B cell (primary cell): Measurements from ENCODE around the gene GALNT6. TPM values are rescaled to one million over a fixed set of nuclear protein-coding genes. Genes with fewer than 3 reads are reported as not detected.

Source experiments
- ATAC-seq: fragments of 200-7000 bp; cut with Tn5 transposase; one replicate; pipeline ENCODE4 v1.10.0; 2021; ENCODE audit warnings: low read depth, mild to moderate bottlenecking, moderate number of reproducible peaks, moderate library complexity
- CTCF ChIA-PET: fragments of 350-600 bp; sonication (Branson Sonifier 250); formaldehyde crosslinking; loops from one replicate; lab custom pipeline; 2021; ENCODE audit warnings: antibody characterized with exemption, inconsistent platforms; lab: Charles Lee
- POLR2A ChIA-PET: fragments of 350-600 bp; sonication (Branson Sonifier 250); formaldehyde crosslinking; loops from one replicate; lab custom pipeline; 2021; ENCODE audit warnings: antibody characterized with exemption; lab: Charles Lee
- DNase-seq: peaks from one replicate; pipeline ENCODE4 v3.0.0; 2013
- H2AFZ ChIP-seq: 2 replicates; pipeline ENCODE4 v1.6.1; 2012; ENCODE audit warnings: mild to moderate bottlenecking, low read depth, low read length; ENCODE audit not compliant: insufficient read depth, poor library complexity, severe bottlenecking
- H3K27ac ChIP-seq, 2 donors: 1 replicate in 1 of 2; 2 replicates in 1 of 2; pipeline ENCODE4 v1.5.1; 2012 to 2013; ENCODE audit warnings: low read length in 2 of 2, mild to moderate bottlenecking in 2 of 2, moderate library complexity in 1 of 2
- H3K27me3 ChIP-seq, 4 experiments: fragments of 200-600 bp in 1 of 4; sonication (generic) in 1 of 4; replicated peaks in 1 of 4; 1 replicate in 2 of 4; 2 replicates in 2 of 4; pipeline versions ENCODE4 v1.6.1 to v1.7.0; 2013 to 2016; ENCODE audit warnings: low read length in 3 of 4, mild to moderate bottlenecking in 2 of 4, mixed read lengths in 1 of 4, moderate library complexity in 1 of 4; ENCODE audit not compliant: insufficient read depth in 4 of 4, control insufficient read depth in 3 of 4; ENCODE audit errors: control extremely low read depth in 1 of 4
- H3K36me3 ChIP-seq, 2 experiments: replicated peaks in 1 of 2; 1 replicate in 1 of 2; 2 replicates in 1 of 2; pipeline versions ENCODE4 v1.6.1 to v1.7.1; 2013; ENCODE audit warnings: low read length in 1 of 2; ENCODE audit not compliant: insufficient read depth in 2 of 2, control insufficient read depth in 1 of 2; ENCODE audit errors: control extremely low read depth in 1 of 2, extremely low read depth in 1 of 2
- H3K4me1 ChIP-seq, 2 donors: fragments of 200-600 bp in 1 of 2; sonication (generic) in 1 of 2; 1 replicate in 1 of 2; 2 replicates in 1 of 2; pipeline versions ENCODE4 v1.5.1 to v1.6.1; 2013 to 2017; ENCODE audit warnings: low read length in 2 of 2; ENCODE audit not compliant: control insufficient read depth in 2 of 2, insufficient read depth in 2 of 2
- H3K4me2 ChIP-seq: replicated peaks from 2 replicates; pipeline ENCODE3; 2012; ENCODE audit warnings: mild to moderate bottlenecking, low read depth, low read length; ENCODE audit not compliant: poor library complexity, severe bottlenecking
- H3K4me3 ChIP-seq, 5 experiments: fragments of 200-600 bp in 1 of 5; sonication (generic) in 1 of 5; 1 replicate in 3 of 5; 2 replicates in 2 of 5; pipeline versions ENCODE4 v1.5.1 to v1.7.0; 2011 to 2016; ENCODE audit warnings: low read length in 4 of 5, mild to moderate bottlenecking in 4 of 5, low read depth in 2 of 5, control low read depth in 1 of 5, moderate library complexity in 1 of 5; ENCODE audit not compliant: insufficient read depth in 1 of 5; ENCODE audit errors: control extremely low read depth in 1 of 5, extremely low read depth in 1 of 5
- H3K79me2 ChIP-seq: fragments of 200-600 bp; sonication (generic); one replicate; pipeline ENCODE4 v1.6.0; 2016; ENCODE audit warnings: low read length; ENCODE audit not compliant: control insufficient read depth, insufficient read depth
- H3K9ac ChIP-seq: fragments of 200-600 bp; sonication (generic); 2 replicates; pipeline ENCODE4 v1.6.1; 2017; ENCODE audit warnings: mild to moderate bottlenecking, low read length, moderate library complexity
- H3K9me3 ChIP-seq, 3 donors: one replicate each; pipeline versions ENCODE4 v1.6.1 to v1.7.1; 2013; ENCODE audit warnings: low read length in 2 of 3; ENCODE audit not compliant: control insufficient read depth in 2 of 3, insufficient read depth in 1 of 3; ENCODE audit errors: control extremely low read depth in 1 of 3
- H4K20me1 ChIP-seq: 2 replicates; pipeline ENCODE4 v1.6.0; 2012; ENCODE audit warnings: mild to moderate bottlenecking, low read length; ENCODE audit not compliant: insufficient read depth, control insufficient read depth, poor library complexity, severe bottlenecking
- H3K27ac Mint-ChIP-seq: one replicate; pipeline ENCODE4 v1.8.0; 2021; ENCODE audit warnings: mixed read lengths
- H3K27me3 Mint-ChIP-seq: one replicate; pipeline ENCODE4 v1.8.0; 2021; ENCODE audit warnings: mixed read lengths
- H3K4me1 Mint-ChIP-seq: one replicate; pipeline ENCODE4 v1.8.0; 2021; ENCODE audit warnings: mixed read lengths
- H3K4me3 Mint-ChIP-seq: one replicate; pipeline ENCODE4 v1.8.0; 2021; ENCODE audit warnings: mixed read lengths
- H3K9me3 Mint-ChIP-seq: one replicate; pipeline ENCODE4 v1.8.0; 2022; ENCODE audit warnings: mixed read lengths; ENCODE audit not compliant: insufficient read depth
- EZH2 ChIP-seq: IDR thresholded peaks from 2 replicates; pipeline ENCODE4 v1.6.1; 2012; ENCODE audit warnings: borderline replicate concordance, low read depth, mild to moderate bottlenecking, moderate library complexity, low read length; ENCODE audit not compliant: insufficient read depth, poor library complexity, severe bottlenecking
- WGBS: methylation state at CpG from one replicate; pipeline ENCODE4 v1.1.5; 2013; ENCODE audit warnings: missing lambda C conversion rate; ENCODE audit not compliant: insufficient coverage; 5-methylcytosine and 5-hydroxymethylcytosine counted together
- intact Hi-C: fragments of 100-400 bp; cut with micrococcal nuclease; formaldehyde crosslinking; loops from one replicate; pipeline ENCODE4 v1.10.0; 2022
- polyA plus RNA-seq: library from polyadenylated mRNA; depleted of rRNA; stranded (reverse); fragments of >200 nt; gene quantifications from 2 replicates; pipeline ENCODE4 v1.2.3, GENCODE V29; 2012
- total RNA-seq, 2 donors: library from RNA; stranded (reverse); fragments of 120-200 nt in 1 of 2; gene quantifications; 1 replicate in 1 of 2; 2 replicates in 1 of 2; pipeline versions ENCODE4 v1.2.3 to v1.2.4, GENCODE V29; 2013 to 2022
- TF ChIP-seq, protein P1 (sequence below): fragments of 200-600 bp; IDR thresholded peaks from one replicate; pipeline ENCODE4 v1.8.0; 2022; ENCODE audit warnings: antibody characterized with exemption, mild to moderate bottlenecking

Gene GALNT6
- total and polyA plus RNA-seq, 2 donors (not counting 1 experiment from before 2014, with no cell fraction given), result 9.0 to 10.3 TPM

DNA sequence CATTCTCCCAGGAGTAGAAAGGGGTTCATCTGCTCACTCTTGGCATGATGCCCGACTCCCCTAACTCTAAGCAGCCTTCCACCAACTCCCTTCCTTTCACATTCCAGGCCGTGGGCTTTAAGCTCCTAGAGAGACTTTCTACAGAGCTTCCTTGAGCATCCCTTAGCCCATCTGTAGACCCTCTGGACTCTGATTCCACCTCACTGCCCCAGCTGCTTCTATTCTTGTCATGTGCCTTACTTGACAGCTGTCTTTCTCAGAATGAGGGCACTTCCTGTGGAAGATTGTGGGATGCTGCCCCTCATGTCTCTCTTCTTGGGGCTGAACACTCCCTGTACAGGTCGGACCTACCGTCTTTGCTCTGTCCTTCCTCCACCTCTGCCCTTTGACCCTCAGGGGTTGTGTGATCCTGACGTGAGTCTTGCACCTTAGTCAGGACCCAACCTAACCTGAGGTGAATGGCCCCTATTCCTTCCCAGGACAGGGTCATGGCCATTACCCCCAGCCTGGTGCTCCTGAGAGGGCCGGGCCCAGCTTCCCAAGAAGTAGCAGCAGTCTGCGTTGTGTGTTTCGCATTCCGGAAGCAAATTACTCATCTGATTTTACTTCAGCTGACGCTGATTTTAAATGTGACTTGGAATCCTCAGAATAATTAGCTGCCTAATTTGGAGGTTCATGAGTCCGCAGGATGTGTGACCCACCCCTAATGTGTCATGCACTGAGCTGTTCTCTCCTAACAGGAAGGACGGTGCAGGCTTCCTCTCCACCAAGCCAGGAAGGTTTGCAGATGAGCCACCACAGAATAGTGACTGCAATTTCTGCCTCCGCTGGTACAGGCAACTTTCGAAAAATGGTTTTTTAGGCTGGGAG is 2.7 kb upstream of the GALNT6 start:
- Histone ChIP-seq H2AFZ (no peak overlapping the region), H3K4me1 (peaks cover 68 to 80% of the 10 kb centered on the region in 2 donors), H3K4me3 (peak overlapping the region in 1 of 5 experiments; percentile 85), H3K9ac (peak overlapping the region; percentile 3), H3K79me2 (peaks cover 12% of the 10 kb centered on the region), H3K27me3 (no peaks in the 10 kb centered on the region), H3K27ac (peak overlapping the region in 1 of 2 donors; percentile 68), H4K20me1 (no peaks in the 10 kb centered on the region), H3K4me2 (peak overlapping the region; percentile 91), H3K9me3 (no peaks in the 10 kb centered on the region), H3K36me3 (no peaks in the 10 kb centered on the region)
- Mint-ChIP-seq H3K27me3 (no peaks in the 10 kb centered on the region), H3K9me3 (no peaks in the 10 kb centered on the region), H3K27ac (peak overlapping the region; percentile 85), H3K4me3 (peak overlapping the region; percentile 90), H3K4me1 (peaks cover 72% of the 10 kb centered on the region)
- ATAC-seq, result no peak
- 70% methylated on average over 12 of the region's 14 CpGs for WGBS
- TF ChIP-seq, protein P1, sequence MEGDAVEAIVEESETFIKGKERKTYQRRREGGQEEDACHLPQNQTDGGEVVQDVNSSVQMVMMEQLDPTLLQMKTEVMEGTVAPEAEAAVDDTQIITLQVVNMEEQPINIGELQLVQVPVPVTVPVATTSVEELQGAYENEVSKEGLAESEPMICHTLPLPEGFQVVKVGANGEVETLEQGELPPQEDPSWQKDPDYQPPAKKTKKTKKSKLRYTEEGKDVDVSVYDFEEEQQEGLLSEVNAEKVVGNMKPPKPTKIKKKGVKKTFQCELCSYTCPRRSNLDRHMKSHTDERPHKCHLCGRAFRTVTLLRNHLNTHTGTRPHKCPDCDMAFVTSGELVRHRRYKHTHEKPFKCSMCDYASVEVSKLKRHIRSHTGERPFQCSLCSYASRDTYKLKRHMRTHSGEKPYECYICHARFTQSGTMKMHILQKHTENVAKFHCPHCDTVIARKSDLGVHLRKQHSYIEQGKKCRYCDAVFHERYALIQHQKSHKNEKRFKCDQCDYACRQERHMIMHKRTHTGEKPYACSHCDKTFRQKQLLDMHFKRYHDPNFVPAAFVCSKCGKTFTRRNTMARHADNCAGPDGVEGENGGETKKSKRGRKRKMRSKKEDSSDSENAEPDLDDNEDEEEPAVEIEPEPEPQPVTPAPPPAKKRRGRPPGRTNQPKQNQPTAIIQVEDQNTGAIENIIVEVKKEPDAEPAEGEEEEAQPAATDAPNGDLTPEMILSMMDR, result no peak
- no peak for TF ChIP-seq EZH2
- CTCF ChIA-PET, result interaction anchor here (0.9 to 1.5 kb wide), 3 partner anchors 27 to 53 kb away, joined by 3 read pairs; no protein-coding TSS in a partner anchor
- POLR2A ChIA-PET, result interaction anchor here (4.0 kb wide), 1 partner anchor 25 kb away, joined by 22 read pairs; no protein-coding TSS in a partner anchor
- DNase-seq, result peak; percentile 20
- intact Hi-C loops, result loop anchor here (5.0 to 10.0 kb wide), 2 partner anchors 37 to 141 kb away; no protein-coding TSS in a partner anchor
